Measurements from ENCODE around the gene PCBP3. TPM values are rescaled to one million over a fixed set of nuclear protein-coding genes. Genes with fewer than 3 reads are reported as not detected.

PCBP3 gene
- total RNA-seq, 1 donor from 2014 or later = 72.7 TPM

DNA sequence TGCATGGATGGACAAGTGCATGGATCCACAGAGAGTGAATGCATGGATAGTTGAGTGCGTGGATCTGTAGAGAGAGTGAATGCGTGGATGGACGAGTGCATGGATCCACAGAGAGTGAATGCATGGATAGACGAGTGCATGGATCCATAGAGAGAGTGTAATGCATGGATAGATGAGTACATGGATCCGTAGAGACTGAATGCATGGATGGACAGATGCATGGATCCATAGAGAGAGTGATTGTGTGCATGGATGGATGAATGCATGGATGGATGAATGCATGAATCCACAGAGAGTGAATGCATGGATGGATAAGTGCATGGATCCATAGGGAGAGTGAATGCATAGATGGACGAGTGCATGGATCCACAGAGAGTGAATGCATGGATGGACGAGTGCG, 153.8 kb downstream of the PCBP3 start:
- Mint-ChIP-seq H3K4me3 (ENCODE audit: unreplicated experiment) (no peak overlapping the region), H3K27me3 (ENCODE audit: unreplicated experiment) (peaks cover 2% of the 10 kb centered on the region), H3K4me1 (ENCODE audit: low read depth, unreplicated experiment) (peaks cover 12% of the 10 kb centered on the region), H3K36me3 (ENCODE audit: unreplicated experiment) (peaks cover 6% of the 10 kb centered on the region), H3K27ac (ENCODE audit: unreplicated experiment) (no peak overlapping the region), H3K9me3 (ENCODE audit: unreplicated experiment) (peaks cover 6% of the 10 kb centered on the region)
- no peak for DNase-seq
- TF ChIP-seq, protein P1, sequence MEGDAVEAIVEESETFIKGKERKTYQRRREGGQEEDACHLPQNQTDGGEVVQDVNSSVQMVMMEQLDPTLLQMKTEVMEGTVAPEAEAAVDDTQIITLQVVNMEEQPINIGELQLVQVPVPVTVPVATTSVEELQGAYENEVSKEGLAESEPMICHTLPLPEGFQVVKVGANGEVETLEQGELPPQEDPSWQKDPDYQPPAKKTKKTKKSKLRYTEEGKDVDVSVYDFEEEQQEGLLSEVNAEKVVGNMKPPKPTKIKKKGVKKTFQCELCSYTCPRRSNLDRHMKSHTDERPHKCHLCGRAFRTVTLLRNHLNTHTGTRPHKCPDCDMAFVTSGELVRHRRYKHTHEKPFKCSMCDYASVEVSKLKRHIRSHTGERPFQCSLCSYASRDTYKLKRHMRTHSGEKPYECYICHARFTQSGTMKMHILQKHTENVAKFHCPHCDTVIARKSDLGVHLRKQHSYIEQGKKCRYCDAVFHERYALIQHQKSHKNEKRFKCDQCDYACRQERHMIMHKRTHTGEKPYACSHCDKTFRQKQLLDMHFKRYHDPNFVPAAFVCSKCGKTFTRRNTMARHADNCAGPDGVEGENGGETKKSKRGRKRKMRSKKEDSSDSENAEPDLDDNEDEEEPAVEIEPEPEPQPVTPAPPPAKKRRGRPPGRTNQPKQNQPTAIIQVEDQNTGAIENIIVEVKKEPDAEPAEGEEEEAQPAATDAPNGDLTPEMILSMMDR (IDR thresholded peaks at IDR 0.05; ENCODE audit: partially characterized antibody, unreplicated experiment) = no peak

GRCh38 chr21:45799765-45800338, 156.3 kb downstream of the PCBP3 start:
- TF ChIP-seq, protein P1 (IDR thresholded peaks at IDR 0.05; ENCODE audit: partially characterized antibody, unreplicated experiment) = no peak
- Mint-ChIP-seq H3K9me3 (ENCODE audit: unreplicated experiment) (peaks cover 4% of the 10 kb centered on the region), H3K36me3 (ENCODE audit: unreplicated experiment) (no peaks in the 10 kb centered on the region), H3K27ac (ENCODE audit: unreplicated experiment) (no peak overlapping the region), H3K4me3 (ENCODE audit: unreplicated experiment) (no peak overlapping the region), H3K27me3 (ENCODE audit: unreplicated experiment) (peaks cover 5% of the 10 kb centered on the region), H3K4me1 (ENCODE audit: low read depth, unreplicated experiment) (peaks cover 11% of the 10 kb centered on the region)
- DNase-seq = no peak

- Mint-ChIP-seq H3K36me3 (ENCODE audit: unreplicated experiment) (no peaks in the 10 kb centered on the region), H3K27ac (ENCODE audit: unreplicated experiment) (no peak overlapping the region), H3K9me3 (ENCODE audit: unreplicated experiment) (peaks cover 4% of the 10 kb centered on the region), H3K27me3 (ENCODE audit: unreplicated experiment) (peaks cover 5% of the 10 kb centered on the region), H3K4me3 (ENCODE audit: unreplicated experiment) (no peak overlapping the region), H3K4me1 (ENCODE audit: low read depth, unreplicated experiment) (peaks cover 11% of the 10 kb centered on the region)
- DNase-seq = no peak
- TF ChIP-seq, protein P1 (IDR thresholded peaks at IDR 0.05; ENCODE audit: partially characterized antibody, unreplicated experiment) = no peak
Measured at GRCh38 chr21:45800339-45801080, 157.0 kb downstream of the PCBP3 start.

GRCh38 chr21:45801129-45801964, 157.8 kb downstream of the PCBP3 start:
- Mint-ChIP-seq H3K36me3 (ENCODE audit: unreplicated experiment) (no peaks in the 10 kb centered on the region), H3K4me1 (ENCODE audit: low read depth, unreplicated experiment) (peaks cover 11% of the 10 kb centered on the region), H3K27me3 (ENCODE audit: unreplicated experiment) (peaks cover 5% of the 10 kb centered on the region), H3K27ac (ENCODE audit: unreplicated experiment) (peak overlapping the region; percentile 10), H3K4me3 (ENCODE audit: unreplicated experiment) (no peak overlapping the region), H3K9me3 (ENCODE audit: unreplicated experiment) (peaks cover 4% of the 10 kb centered on the region)
- TF ChIP-seq, protein P1 (IDR thresholded peaks at IDR 0.05; ENCODE audit: partially characterized antibody, unreplicated experiment) = no peak
- DNase-seq = no peak
